NCI-H345 treated with DMSO at 0.1 percent for 48 hours (cell line): ENCODE measurements around the gene OTOGL.
A peak's percentile ranks its signal among the peaks of the same experiment; 100 is the strongest.
"Not testable (repeated sequence)": the region's sequence is repeated elsewhere in the genome, so short reads cannot be mapped to it uniquely, and the experiment has no call there.

Experiments used
- DNase-seq: peaks from one replicate; lab custom pipeline; 2025; ENCODE audit not compliant: unreplicated experiment; lab: John Stamatoyannopoulos, UW

Gene OTOGL

DNA sequence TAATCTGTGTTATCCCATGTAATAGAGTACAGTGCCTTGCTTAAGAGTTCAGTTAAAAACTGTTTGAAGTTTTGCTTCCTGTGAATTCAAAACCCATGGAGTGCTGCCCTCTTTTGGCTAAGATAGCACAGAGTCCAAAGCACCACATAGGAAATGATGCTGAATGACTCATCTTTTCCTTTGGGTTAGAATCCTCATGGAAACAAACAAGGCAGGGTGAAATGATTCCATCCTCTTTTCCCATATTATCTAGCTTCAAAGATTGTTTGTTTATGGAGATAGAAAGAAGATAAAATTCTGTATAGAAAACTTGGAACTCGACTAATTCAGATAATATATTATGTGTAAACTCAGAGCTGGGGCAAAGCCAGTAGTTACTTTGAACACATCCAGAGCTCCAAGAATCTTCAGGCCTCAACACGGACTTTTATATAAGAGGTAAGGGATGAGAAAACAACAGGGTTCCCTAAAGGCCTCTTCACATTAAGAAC lies 87.4 kb downstream of the OTOGL start:
- DNase-seq: peak; percentile 15

DNA sequence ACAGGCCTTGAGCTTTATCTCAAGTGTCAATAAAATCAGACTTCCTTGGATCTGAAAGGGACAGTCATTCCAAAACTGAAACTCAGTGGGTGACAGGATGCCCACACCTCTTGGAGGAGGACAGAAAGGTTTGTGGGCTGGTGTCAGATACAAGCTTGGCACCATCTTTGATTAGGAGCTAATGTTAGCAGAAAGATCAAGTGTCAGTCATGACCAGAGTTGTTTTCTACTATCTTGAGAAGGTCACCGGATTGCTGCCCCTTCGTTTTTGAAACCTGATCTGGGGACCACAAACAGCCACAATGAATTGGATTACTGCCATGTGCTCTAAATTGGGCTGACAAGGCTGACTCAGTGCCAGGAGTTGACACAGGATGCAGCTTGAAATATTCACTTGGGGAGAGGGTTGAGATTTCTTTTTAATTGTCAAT lies 88.3 kb downstream of the OTOGL start:
- DNase-seq: peak; percentile 13

DNA sequence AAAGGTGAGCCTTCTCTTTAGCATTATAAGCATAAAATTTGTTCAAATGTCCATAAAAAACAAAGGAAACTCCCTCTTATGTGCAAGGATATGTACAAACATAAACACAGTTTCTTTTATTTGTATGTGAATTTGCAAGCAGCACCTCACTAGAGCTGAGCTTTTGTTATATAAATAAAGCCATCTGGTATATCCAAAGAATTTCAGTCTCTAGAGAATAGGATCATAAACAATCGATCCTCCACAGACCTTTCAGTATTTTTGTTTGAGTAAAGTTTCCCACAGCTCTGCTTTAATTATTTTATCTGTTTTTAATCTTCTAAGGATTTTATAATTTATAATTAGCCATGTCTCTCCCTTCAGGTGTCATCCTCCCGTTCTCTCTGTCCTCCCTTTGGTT lies 89.2 kb downstream of the OTOGL start:
- DNase-seq: peak; percentile 1

DNA sequence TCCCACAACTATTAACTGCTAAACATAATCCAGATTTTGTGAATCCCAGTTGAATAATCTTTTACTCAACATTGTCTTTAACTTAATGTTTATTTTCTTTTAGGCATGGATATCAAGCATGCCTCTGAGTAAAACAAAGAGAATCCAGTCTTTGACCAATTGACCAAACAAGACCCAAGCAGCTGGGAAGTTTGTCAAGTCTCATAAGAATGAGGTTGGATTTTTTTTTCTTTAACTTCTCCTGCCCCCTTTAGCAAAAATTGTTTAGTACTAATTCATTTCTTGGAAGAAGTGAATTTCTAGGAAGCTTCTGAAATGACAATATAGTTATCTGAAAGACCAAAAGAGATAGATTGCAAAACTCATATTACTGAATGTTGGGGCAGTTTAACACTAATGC lies 89.9 kb downstream of the OTOGL start:
- DNase-seq: no peak

DNA sequence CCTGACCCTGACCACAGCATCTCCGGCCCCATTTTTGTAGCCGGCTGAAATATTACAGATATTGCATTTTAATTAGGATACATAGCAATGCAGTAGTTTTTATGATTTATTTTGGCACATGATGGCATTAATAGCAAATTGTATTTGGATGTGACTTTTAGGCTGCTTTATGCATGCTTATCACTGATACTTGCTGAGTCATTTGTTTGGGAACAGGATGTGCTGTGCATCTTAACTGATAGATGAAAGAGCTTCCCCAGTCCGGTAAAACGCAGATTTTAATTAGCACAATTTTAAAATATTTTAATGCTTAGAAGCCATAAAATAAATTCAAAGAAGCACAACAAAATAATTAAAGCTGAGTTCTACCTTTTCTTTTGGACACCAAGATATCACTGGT lies 90.7 kb downstream of the OTOGL start:
- DNase-seq: no peak

DNA sequence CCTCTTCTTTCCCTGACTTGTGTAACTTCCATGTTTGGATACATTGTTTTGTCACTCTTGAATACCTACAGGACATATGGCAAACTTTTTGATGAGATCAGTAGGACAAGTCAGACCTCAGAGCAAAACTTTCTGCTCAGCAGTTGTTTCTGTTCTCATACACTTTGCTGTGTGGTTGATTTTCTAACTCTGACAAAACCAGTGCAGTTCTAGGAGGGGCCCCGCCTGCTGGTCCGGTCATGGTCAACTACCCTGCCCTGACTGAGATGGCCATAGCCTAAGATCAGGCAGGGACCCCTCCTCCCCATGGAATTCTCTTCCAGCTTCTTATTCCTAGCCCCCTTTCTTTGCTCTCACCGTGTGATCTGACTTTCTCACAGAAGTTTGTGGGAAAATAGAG lies 92.8 kb downstream of the OTOGL start:
- DNase-seq: no peak

DNA sequence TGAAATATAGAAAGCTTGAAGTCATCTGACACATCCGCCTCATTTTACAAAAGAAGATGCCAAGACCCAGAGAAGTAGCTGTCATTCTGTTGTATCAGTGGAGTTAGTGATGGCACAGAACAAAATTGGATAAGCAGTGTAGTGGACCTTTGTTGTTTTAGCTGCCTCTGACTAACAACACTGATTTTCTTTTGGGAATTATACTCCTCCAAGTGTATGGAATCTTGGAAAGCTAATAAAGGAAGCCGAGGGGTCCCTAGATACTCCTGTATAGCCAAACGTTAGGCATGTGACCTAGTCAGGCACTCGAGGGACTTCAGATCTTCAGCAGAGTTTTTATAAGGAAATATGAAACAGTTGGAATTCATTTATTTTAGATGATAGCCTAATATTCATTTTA lies 94.5 kb downstream of the OTOGL start:
- no peak for DNase-seq

DNA sequence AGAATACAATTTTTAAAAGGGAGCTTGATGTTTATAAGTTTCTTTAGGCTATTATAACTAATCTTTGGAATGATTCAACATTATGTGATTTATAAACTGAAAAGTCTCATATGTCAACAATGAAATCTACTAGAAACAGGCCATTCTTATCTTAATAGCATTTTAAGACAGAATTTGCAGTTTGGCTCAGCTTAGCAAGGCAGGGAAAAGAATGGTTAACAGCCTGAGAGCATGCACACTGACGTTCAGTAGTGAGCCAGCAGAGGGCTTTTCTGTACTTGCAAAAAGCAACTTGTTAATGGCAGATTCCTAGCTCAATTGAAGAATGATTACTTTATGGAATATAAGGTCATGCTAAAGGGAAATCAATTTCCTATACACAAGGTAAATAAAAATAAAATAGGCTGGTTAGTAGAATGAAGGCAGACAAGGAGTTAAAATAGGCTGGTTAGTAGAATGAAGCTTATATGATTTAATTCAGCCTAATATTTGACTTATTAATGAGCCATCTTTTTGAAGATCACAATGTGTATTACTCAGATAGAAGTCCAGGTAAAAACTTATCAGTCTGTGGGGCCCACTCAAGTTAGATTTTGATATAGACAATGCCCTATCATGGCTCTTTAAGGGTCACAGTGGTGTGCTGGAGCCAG lies 95.9 kb downstream of the OTOGL start:
- peak; percentile 7 for DNase-seq

DNA sequence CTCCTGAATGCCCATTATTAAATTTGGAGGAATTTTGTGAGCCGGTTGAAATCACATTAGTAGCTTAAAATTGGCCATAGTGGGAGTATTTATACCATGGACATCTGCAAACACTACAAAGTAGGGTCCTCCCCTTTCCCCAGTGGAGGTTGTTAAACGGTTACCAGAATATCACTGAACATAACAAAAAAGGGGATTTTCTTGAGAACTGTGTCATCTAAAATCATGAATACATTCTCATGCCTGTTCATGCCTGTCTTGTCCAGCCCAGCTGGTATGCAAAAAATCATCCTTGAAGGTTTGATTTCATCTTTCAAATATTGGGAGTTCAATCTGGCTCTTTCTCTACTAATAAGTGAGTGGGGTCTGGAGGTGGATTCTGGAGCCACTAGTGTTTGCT lies 96.4 kb downstream of the OTOGL start:
- no peak for DNase-seq

DNA sequence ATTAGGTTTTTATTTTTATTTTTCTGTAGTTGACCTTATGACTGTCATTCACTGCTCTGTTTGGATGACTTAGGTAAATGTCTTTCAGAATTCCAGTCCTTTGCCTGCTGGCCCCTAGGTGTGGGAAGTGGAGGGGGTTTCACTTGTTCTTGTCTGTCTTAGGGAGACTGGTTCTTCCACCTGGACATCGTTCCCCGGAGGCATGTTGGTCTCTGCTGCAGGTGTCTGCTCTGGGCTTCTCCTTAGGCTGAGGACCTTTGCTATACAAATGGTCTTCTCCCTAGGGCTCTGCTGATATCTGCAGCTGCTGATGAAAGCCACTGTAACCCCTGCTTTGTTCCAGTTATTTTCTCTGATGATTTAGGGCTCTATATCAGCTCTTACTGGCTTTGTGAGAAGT lies 97.1 kb downstream of the OTOGL start:
- DNase-seq: no peak

DNA sequence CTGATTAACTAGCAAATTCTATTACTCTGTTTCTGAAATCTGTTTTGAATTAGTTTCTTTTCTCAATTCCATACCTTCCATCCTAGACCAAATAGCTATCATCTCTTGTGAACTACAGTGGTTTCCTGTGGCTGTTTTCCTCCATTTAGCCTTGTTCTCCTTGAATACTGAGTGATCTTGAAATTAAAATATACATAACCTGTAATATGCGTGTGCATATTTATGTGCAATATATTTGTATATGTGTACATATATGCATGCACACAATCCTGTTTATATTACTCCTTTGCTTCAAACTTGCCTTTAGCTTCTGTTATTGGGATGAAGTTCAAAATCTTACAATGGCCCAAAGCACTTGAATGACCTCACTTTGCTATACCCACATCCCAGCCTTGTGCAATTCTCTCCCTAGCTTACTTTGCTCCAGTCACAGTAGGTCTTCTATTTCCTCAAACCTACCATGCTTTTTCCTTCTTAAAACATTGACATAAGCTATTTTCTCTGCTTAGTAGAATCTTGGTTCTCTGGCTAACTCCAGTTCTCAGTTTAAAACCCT lies 99.5 kb downstream of the OTOGL start:
- DNase-seq: no peak

DNA sequence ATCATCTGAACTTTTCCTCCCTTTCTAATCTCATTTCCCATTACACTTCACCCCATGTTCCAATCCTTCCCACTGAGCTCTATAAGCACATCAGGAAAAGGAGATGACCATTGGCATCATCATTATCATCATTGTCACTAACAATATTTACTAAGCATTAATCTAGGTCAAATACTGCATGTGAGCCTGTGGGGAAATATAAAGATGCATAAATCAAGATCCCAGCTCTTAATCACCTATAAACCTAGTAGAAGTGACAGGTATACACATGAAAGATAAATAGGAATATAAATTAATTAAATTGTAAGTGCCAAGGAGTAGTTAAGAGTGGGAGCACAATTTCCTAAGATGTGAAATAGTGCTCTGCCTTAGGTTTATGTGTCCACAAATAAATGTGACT lies 100.6 kb downstream of the OTOGL start:
- DNase-seq: no peak

DNA sequence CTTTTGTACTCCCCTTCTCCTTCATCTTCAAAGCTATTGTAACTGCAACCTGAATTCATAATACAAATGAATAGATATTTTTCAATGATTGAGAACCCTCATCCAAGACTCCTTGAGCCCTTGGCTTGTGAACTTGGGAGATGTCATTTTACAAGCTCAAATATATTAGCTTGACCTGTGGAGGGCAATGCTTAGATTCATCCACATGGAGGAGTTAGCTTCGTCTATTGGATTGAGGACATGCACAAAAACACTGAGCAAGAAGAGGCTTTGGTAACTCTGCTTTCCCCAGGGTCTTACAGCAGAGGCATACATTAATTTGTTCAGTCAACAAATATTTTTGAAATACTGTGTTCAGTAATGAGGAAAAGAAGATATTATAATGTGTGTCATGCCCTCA lies 101.1 kb downstream of the OTOGL start:
- DNase-seq: no peak

DNA sequence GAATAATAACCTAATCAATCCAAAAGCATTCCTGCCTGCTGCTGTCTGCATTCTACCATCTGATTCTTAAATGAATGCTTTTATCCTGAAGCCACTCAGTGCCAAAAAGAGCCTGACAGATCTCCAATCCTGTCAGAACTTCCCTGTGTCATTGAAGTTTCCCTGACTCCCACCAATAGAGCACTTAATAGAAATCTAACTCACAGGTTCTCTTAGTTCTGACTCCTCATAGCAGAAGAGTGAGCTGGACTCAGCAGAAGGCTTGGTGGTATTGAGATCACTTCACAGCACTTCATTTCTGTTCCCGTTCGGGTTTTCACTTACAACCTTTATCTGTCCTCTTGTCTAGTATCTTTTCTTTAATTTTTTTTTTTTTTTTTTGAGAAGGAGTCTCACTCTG lies 102.6 kb downstream of the OTOGL start:
- no peak for DNase-seq

DNA sequence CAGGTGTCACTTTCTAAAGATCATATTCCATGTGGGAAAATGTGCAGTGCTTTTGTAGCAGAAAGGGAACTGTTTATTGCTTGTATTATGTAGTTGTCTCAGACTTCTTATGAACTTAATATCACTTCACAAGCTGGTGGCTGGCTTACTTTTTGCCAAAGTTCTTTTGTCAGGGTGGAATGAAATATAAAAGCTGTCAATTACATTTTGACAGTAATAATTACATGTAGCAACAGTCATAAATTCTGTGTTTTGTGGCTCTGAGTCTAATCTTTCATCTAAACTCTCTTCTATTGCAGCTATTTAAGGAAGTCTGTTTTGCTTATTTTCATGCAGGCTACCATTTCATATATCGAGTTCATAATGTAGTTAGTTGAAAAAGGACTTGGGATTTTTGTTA lies 106.6 kb downstream of the OTOGL start:
- DNase-seq: no peak

DNA sequence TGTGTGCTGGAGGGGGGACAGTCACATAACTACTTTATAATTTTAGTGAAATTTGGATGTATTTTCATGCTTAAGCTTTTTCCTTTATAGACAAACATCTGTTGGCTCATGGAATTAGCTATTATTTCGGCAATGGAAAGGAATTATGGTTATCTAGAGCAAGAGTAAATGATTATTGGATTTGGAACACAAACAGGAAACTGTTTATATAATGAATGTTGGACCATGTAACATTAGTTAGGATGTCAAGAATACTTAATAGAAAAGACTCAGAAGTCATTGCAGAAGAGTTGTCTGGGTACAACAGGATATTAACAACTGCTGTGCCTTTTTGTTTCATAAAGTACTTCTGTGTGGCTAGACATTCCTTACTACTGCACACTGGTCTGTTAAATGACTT lies 108.7 kb downstream of the OTOGL start:
- no peak for DNase-seq

DNA sequence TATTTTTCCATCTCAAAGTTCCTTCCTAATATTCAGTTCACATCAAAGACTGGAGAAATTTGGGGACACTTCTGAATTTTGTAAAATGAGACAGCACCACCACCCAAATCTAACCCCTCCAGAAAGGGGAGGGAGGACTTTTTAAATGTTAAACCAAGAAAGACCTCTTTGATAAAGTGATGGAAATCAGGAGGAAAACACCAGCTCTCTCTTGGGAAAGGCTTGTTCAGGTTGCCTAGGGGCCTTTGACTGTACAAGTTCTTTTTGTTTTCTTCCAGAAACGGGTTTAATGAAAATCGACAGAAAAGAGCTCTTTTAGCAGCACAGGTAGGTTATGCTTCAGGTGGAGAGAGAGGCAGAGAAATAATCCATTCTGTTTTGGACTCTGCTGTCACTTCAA lies 112.3 kb downstream of the OTOGL start:
- no peak for DNase-seq

DNA sequence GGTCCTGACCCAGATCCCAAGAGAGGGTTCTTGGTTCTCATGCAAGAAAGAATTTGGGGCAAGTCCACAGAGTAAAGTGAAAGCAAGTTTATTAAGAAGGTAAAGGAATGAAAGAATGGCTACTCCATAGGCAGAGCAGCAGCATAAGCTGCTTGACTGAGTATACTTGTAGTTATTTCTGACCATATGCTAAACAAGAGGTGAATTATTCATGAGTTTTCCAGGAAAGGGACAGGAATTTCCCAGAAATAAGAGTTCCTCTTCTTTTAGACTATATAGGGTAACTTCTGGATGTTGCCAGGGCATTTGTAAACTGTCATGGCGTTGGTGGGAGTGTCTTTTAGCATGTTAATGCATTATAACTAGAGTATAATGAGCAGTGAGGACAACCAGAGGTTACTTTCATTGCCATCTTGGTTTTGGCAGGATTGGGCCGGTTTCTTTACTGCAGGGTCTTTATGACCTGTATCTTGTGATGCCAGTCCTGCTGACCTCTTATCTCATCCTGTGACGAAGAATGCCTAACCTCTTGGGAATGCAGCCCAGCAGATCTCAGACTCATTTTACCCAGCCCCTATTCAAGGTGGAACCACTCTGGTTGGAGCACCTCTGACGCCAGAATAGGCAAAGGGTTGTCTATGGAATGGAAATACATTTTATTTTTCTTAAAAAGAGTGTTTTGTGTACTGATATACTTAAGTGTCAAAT lies 113.8 kb downstream of the OTOGL start:
- no peak for DNase-seq

DNA sequence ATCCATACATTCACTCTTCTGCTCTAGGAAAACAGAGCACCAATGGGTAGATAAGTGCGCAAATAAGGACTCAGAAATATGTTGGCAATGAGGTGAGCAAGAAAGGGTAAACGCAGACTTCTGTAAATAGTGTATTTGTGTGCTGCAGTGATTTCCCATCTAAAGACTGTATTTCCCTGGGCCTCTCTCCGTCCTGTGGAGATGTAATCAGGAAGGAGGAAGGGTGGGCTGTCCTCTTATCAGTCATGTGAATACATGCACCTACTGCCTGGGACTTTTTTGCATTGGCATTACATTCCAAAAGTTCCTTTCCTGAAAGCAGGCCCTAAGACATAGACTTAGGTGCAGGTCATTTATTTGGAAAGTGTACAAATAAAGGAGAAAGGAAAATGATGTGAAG lies 114.5 kb downstream of the OTOGL start:
- no peak for DNase-seq

DNA sequence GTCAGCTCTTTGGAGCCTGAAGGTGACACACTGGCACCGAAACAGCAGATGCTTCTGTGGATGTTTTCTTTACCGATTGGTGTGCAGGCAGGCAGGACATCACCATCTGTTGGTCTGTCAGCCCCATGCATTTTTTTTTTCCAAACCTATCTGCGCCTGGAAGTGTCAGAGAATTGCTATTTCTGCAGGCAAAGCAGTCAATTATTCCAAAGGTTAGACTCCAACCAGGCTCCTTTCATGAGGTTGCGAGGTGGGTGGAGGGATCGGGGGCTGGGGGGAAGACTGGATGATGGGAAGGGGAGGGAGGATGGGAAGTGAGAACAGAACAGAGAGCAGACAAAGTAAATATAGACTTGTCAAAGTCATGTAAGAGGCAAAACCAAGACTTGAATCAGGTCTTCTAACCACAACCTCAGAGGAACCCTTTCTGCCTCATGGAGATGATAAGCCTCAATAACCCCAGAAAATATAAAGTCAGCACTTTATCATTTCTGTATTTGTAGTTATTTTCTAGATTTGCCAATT lies 117.7 kb downstream of the OTOGL start:
- no peak for DNase-seq

DNA sequence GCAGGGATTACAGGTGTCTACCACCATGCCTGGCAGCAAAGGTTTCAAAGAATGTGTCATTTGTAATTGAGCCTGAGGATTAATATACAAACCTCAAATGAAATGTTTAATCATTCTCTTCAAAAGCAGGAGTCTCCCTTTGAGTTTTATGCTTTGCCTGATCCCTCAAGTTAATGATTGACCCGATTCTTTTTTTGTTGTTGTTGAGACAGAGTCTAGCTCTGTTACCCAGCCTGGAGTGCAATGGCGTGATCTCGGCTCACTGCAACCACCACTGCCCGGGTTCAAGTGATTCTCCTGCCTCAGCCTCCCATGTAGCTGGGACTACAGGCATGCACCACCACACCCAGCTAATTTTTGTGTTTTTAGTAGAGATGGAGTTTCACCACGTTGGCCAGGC lies 119.6 kb downstream of the OTOGL start:
- not testable (repeated sequence) for DNase-seq

DNA sequence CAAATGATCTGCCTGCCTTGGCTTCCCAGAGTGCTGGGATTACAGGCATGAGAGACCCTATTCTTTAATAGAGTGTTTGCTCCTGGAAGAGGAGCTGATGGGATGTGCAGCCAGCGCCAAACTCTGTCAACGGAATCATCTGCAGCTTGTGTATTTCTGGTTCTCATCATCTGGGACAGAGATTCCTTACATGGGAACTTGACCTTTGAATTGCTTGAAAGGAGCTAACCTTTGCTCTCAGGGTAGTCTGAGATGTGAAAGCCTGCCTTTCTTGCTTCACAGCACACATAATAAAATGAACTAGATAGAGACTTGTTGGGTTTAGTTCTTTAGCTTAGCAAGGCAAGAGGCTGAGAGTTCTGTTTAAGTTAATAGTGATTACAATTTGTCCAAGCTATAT lies 120.0 kb downstream of the OTOGL start:
- DNase-seq: no peak
